ENCODE results near the gene PI4KB. TPM values are rescaled to one million over a fixed set of nuclear protein-coding genes. Genes with fewer than 3 reads are reported as not detected.
A peak's percentile ranks its signal among the peaks of the same experiment; 100 is the strongest.

The PI4KB gene
- polyA plus RNA-seq, 1 of the 3 experiments (the other 2 are of a cell fraction) = 62.9 TPM

DNA sequence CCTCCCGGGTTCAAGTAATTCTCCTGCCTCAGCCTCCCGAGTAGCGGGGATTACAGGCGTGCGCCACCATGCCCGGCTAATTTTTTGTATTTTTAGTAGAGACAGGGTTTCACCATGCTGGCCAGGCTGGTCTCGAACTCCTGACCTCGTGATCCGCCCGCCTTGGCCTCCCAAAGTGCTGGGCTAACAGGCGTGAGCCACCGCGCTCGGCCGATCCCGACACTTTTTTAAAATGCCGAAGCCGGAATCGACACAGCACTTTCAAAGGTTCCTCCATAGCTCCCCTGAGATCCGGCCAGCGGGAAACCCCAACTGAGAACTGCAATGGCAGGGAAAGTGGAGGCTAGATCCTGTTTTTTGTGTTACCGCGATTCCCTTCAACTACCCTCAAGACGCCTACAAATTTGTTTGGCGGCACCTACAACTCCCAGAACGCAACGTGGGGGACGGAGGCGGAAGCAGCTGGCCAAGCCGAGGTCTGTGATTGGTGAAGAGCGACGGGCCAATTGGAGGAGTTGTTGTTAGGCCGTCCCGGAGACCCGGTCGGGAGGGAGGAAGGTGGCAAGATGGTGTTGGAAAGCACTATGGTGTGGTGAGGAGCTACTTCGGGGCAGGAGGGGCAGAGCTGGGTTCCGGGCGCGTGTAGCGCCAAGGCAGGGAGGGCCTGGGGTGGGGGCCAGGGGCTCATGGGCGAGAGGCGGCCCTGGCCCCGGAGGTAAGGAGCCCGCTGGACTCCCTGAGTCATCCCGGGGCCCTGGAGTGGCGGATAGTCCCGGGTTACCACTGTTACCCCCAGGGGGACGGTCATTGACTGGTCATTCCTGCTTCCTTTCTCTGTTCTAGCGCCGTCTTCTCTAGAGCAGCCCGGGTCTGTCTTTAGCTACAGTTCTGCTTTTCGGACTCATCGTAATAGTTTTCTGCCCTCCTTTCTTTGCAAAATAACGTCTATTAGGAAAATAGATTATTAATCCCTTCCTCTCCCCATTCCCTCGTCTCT, 72.7 kb downstream of the PI4KB start, which contains the start of gene PSMD4 (continued):
- no peak for TF ChIP-seq IRF3 (IDR thresholded peaks at IDR 0.05; ENCODE audit: low read depth, low read length)
- no peak for TF ChIP-seq ZBTB33 (IDR thresholded peaks at IDR 0.05; ENCODE audit: borderline replicate concordance, low read depth)
- no peak for TF ChIP-seq NFIC (IDR thresholded peaks at IDR 0.05; ENCODE audit: borderline replicate concordance)
- no peak for TF ChIP-seq RXRA (IDR thresholded peaks at IDR 0.05; ENCODE audit: borderline replicate concordance, low read depth)
- peak; percentile 62; the same call in 1 of the 2 replicates for TF ChIP-seq USF1 (IDR thresholded peaks at IDR 0.05; ENCODE audit: borderline replicate concordance, low read depth)
- peak; percentile 43 for TF ChIP-seq MXI1 (IDR thresholded peaks at IDR 0.05; ENCODE audit: low read depth, low read length)
- TF ChIP-seq, protein P1, sequence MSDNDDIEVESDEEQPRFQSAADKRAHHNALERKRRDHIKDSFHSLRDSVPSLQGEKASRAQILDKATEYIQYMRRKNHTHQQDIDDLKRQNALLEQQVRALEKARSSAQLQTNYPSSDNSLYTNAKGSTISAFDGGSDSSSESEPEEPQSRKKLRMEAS (IDR thresholded peaks at IDR 0.05; ENCODE audit: low read depth) = peak; percentile 87

- Histone ChIP-seq H4K20me1 (ENCODE audit: insufficient read depth) (no peaks in the 10 kb centered on the region), H3K4me3 (ENCODE audit: low read depth in 2 of 2, low read length in 1 of 2) (no peak overlapping the region; a peak in 1 of 4 replicates), H3K27me3 (ENCODE audit: insufficient read depth) (no peaks in the 10 kb centered on the region), H3K9me2 (no peaks in the 10 kb centered on the region), H3K9ac (no peak overlapping the region), H2AFZ (ENCODE audit: low read depth) (no peak overlapping the region), H3K36me3 (replicated peaks in 1 of 2; ENCODE audit: control insufficient read depth in 1 of 2, insufficient read depth in 2 of 2, low read length in 1 of 2) (peaks cover 28 to 36% of the 10 kb centered on the region in 2 experiments), H3K4me2 (no peak overlapping the region), H3K9me3 (no peaks in the 10 kb centered on the region), H3F3A (replicated peaks; ENCODE audit: insufficient read depth) (peaks cover 66% of the 10 kb centered on the region), H3K4me1 (ENCODE audit: control insufficient read depth in 1 of 2, insufficient read depth in 2 of 2, low read depth in 1 of 2, low read length in 1 of 2) (peaks cover 0 to 4% of the 10 kb centered on the region in 2 experiments; a peak in 1 of 4 replicates), H3K27ac (ENCODE audit: low read depth in 2 of 2, low read length in 1 of 2) (peak overlapping the region in 1 of 2 experiments; percentile 28; a peak in 2 of 4 replicates), H3K79me2 (ENCODE audit: insufficient read depth) (peaks cover 25% of the 10 kb centered on the region)
- CTCF ChIA-PET = interaction anchor here (0.5 to 3.7 kb wide), 39 partner anchors 8 to 382 kb away, joined by 3 to 27 read pairs (median 4); partner anchors contain the start of genes C1orf56, SNX27, TMOD4 and VPS72
- peak; percentile 74 for DNase-seq
- POLR2A ChIA-PET = interaction anchor here (1.2 to 1.4 kb wide), 2 partner anchors 56 to 62 kb away, joined by 3 to 6 read pairs; partner anchors contain the start of gene VPS72
- WGBS (ENCODE audit: low lambda C conversion rate) = 56% methylated on average over 16 of the region's 16 CpGs
- TF ChIP-seq CHD2 (IDR thresholded peaks at IDR 0.05; ENCODE audit: low read length, partially characterized antibody) = no peak
- peak; percentile 80 for TF ChIP-seq RAD21 (IDR thresholded peaks at IDR 0.05; ENCODE audit: low read length)
- no peak for TF ChIP-seq RCOR1 (IDR thresholded peaks at IDR 0.05; ENCODE audit: low read length)
- TF ChIP-seq, protein P2, sequence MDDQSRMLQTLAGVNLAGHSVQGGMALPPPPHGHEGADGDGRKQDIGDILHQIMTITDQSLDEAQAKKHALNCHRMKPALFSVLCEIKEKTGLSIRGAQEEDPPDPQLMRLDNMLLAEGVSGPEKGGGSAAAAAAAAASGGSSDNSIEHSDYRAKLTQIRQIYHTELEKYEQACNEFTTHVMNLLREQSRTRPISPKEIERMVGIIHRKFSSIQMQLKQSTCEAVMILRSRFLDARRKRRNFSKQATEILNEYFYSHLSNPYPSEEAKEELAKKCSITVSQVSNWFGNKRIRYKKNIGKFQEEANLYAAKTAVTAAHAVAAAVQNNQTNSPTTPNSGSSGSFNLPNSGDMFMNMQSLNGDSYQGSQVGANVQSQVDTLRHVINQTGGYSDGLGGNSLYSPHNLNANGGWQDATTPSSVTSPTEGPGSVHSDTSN (IDR thresholded peaks at IDR 0.05) = 0 out of 2 replicates have a peak, but pooled peaks have one; percentile 40
- 0 out of 2 replicates have a peak, but pooled peaks have one; percentile 27 for TF ChIP-seq MXI1 (IDR thresholded peaks at IDR 0.05; ENCODE audit: low read depth, low read length)
- peak; percentile 62 for TF ChIP-seq SMC3 (IDR thresholded peaks at IDR 0.05; ENCODE audit: low read depth, low read length)
- TF ChIP-seq MEF2A (IDR thresholded peaks at IDR 0.05; ENCODE audit: borderline replicate concordance, low read depth) = no peak
- no peak for TF ChIP-seq NRF1 (IDR thresholded peaks at IDR 0.05; ENCODE audit: low read depth, low read length)
- TF ChIP-seq EP300 (IDR thresholded peaks at IDR 0.05; ENCODE audit: borderline replicate concordance in 1 of 2, low read depth in 1 of 2, low read length in 1 of 2) = no peak
- peak; percentile 96 for TF ChIP-seq CTCF (IDR thresholded peaks at IDR 0.05)
These were observed 75.4 kb downstream of the PI4KB start for GRCh38 chr1:151251656-151252470.
